ENCODE results near the gene P2RX2. TPM values are rescaled to one million over a fixed set of nuclear protein-coding genes. Genes with fewer than 3 reads are reported as not detected.

The P2RX2 gene
- total RNA-seq, 1 experiment from 2014 or later, result not detected

GRCh38 chr12:132668191-132669088 lies 49.9 kb downstream of the P2RX2 start (continued):
- no peak for TF ChIP-seq ZBTB33 (IDR thresholded peaks at IDR 0.05; ENCODE audit: extremely low read depth, insufficient replicate concordance, low read length)

GRCh38 chr12:132669166-132669879 lies 50.7 kb downstream of the P2RX2 start:
- H3K36me3 ChIP-seq (ENCODE audit: control insufficient read depth in 1 of 2, insufficient read depth in 2 of 2, low read length in 2 of 2), result peaks cover 59 to 61% of the 10 kb centered on the region in 2 experiments
- POLR2A ChIA-PET, result no interaction called here
- H3K9me3 ChIP-seq (ENCODE audit: control insufficient read depth in 1 of 2, insufficient read depth in 1 of 2, low read depth in 1 of 2, low read length in 2 of 2), result no peaks in the 10 kb centered on the region
- no peak overlapping the region for H2AFZ ChIP-seq (ENCODE audit: low read depth, low read length, poor library complexity, severe bottlenecking)
- H3K4me2 ChIP-seq (ENCODE audit: low read length), result no peak overlapping the region
- H4K20me1 ChIP-seq (ENCODE audit: insufficient read depth), result no peaks in the 10 kb centered on the region
- H3K9me2 ChIP-seq (ENCODE audit: insufficient read depth), result no peaks in the 10 kb centered on the region
- no peak overlapping the region for H3K4me3 ChIP-seq (replicated peaks in 1 of 2; ENCODE audit: low read depth in 1 of 2, low read length in 2 of 2)
- RAD21 ChIA-PET (ENCODE audit: low non-redundant PET in 1 of 2, low total read pairs in 2 of 2, uncharacterized antibody in 2 of 2, unreplicated experiment in 2 of 2), result no interaction called here
- no TSS peak for BruUV-seq (replicated peaks)
- intact Hi-C loops (cut with micrococcal nuclease), result no loop called here
- H3K27me3 ChIP-seq (ENCODE audit: insufficient read depth, low read length), result no peaks in the 10 kb centered on the region
- CTCF ChIA-PET, result no interaction called here
- ATAC-seq (no peak), DNase-seq (ENCODE audit: low read depth, low spot score) (no peak)
- no peak overlapping the region for H3K27ac ChIP-seq (ENCODE audit: low read depth, low read length)
- no peaks in the 10 kb centered on the region for H3K4me1 ChIP-seq (ENCODE audit: control insufficient read depth in 1 of 2, insufficient read depth in 2 of 2, low read length in 2 of 2)
- H3K9ac ChIP-seq (ENCODE audit: low read length), result no peak overlapping the region
- no peaks in the 10 kb centered on the region for H3K79me2 ChIP-seq (ENCODE audit: insufficient read depth, low read length)
- TF ChIP-seq SP1 (IDR thresholded peaks at IDR 0.05; ENCODE audit: low read depth), result no peak
- no peak for TF ChIP-seq CTCF (IDR thresholded peaks at IDR 0.05 in 2 of 3, conservative IDR thresholded peaks at IDR 0.05 in 1 of 3; ENCODE audit: borderline replicate concordance in 1 of 3, insufficient read depth in 1 of 3, low read depth in 2 of 3, low read length in 2 of 3)
- TF ChIP-seq CBX3 (IDR thresholded peaks at IDR 0.05; ENCODE audit: low read depth), result no peak
- no peak for TF ChIP-seq RAD21 (IDR thresholded peaks at IDR 0.05; ENCODE audit: low read depth)
- no peak for TF ChIP-seq REST (IDR thresholded peaks at IDR 0.05; ENCODE audit: low read depth)
- no peak for TF ChIP-seq EZH2phosphoT487 (IDR thresholded peaks at IDR 0.05; ENCODE audit: borderline replicate concordance)
- TF ChIP-seq JUND (IDR thresholded peaks at IDR 0.05), result no peak
- no peak for TF ChIP-seq CEBPB (IDR thresholded peaks at IDR 0.05; ENCODE audit: low read depth)
- TF ChIP-seq POLR2A (IDR thresholded peaks at IDR 0.05; ENCODE audit: borderline replicate concordance, extremely low read depth, insufficient read depth, insufficient read length), result no peak
- TF ChIP-seq TCF7L2 (IDR thresholded peaks at IDR 0.05; ENCODE audit: borderline replicate concordance, extremely low read depth, insufficient read depth, insufficient read length), result no peak
- no peak for TF ChIP-seq POLR2AphosphoS5 (IDR thresholded peaks at IDR 0.05; ENCODE audit: low read depth, low read length)
- no peak for TF ChIP-seq YY1 (IDR thresholded peaks at IDR 0.05; ENCODE audit: extremely low read depth, insufficient replicate concordance, low read depth, low read length)
- TF ChIP-seq ATF3 (IDR thresholded peaks at IDR 0.05), result no peak

Measured in HCT116 (cell line).